Endothelial cell of umbilical vein (primary cell): ENCODE results near the gene KCTD10.

Source experiments
- EZH2 ChIP-seq: IDR thresholded peaks from 2 replicates; pipeline ENCODE4 v1.6.1; 2012; ENCODE audit warnings: borderline replicate concordance, low read depth, mild to moderate bottlenecking, moderate library complexity, low read length, inconsistent platforms; ENCODE audit not compliant: severe bottlenecking
- FOS ChIP-seq: IDR thresholded peaks from 2 replicates; pipeline ENCODE4 v1.6.1; 2011; ENCODE audit warnings: mild to moderate bottlenecking, low read length, moderate library complexity, borderline replicate concordance; ENCODE audit not compliant: insufficient read depth
- GATA2 ChIP-seq: IDR thresholded peaks from 2 replicates; pipeline ENCODE4 v1.7.0; 2011; ENCODE audit warnings: low read depth, mild to moderate bottlenecking, moderate library complexity, mixed read lengths, low read length; ENCODE audit not compliant: insufficient read length, insufficient read depth
- JUN ChIP-seq: IDR thresholded peaks from 2 replicates; pipeline ENCODE4 v1.6.1; 2011; ENCODE audit warnings: borderline replicate concordance, low read depth; ENCODE audit not compliant: insufficient read length, insufficient read depth
- POLR2A ChIP-seq: IDR thresholded peaks from 2 replicates; pipeline ENCODE4 v1.6.1; 2012; ENCODE audit warnings: low read depth, mild to moderate bottlenecking, control low read depth, low read length
- POLR2AphosphoS5 ChIP-seq: IDR thresholded peaks from 2 replicates; pipeline ENCODE4 v1.6.1; 2012; ENCODE audit warnings: low read depth, mild to moderate bottlenecking, control low read depth, low read length, moderate library complexity; ENCODE audit not compliant: insufficient read depth
- TF ChIP-seq, protein P1 (sequence below), 2 donors: IDR thresholded peaks; 1 replicate in 1 of 2; 2 replicates in 1 of 2; pipeline ENCODE4 v1.5.1; 2011; ENCODE audit warnings: low read length in 2 of 2, mild to moderate bottlenecking in 2 of 2, moderate library complexity in 2 of 2, control low read depth in 1 of 2, inconsistent platforms in 1 of 2, low read depth in 1 of 2; ENCODE audit not compliant: insufficient read depth in 1 of 2; ENCODE audit errors: extremely low read depth in 1 of 2

DNA sequence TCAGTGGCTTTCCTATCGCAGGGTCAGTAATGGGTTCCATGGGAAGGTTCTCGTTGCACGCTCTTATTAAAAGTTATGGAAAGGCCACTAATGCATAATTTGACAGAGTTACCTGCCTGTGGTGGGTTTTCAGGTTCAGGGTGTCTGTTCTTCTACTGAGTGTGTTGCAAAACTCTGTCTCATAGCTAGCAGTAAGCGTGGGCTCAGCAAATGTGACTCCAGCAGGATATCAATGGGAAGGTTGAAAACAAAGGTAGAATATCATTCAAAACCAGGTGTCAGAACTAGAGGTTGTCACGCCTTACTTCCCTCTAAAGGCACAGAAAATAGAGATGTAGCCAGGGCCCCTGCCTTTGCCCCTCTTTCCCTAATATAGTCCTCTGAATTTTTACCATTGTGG is 25.2 kb upstream of the KCTD10 start:
- TF ChIP-seq, protein P1, sequence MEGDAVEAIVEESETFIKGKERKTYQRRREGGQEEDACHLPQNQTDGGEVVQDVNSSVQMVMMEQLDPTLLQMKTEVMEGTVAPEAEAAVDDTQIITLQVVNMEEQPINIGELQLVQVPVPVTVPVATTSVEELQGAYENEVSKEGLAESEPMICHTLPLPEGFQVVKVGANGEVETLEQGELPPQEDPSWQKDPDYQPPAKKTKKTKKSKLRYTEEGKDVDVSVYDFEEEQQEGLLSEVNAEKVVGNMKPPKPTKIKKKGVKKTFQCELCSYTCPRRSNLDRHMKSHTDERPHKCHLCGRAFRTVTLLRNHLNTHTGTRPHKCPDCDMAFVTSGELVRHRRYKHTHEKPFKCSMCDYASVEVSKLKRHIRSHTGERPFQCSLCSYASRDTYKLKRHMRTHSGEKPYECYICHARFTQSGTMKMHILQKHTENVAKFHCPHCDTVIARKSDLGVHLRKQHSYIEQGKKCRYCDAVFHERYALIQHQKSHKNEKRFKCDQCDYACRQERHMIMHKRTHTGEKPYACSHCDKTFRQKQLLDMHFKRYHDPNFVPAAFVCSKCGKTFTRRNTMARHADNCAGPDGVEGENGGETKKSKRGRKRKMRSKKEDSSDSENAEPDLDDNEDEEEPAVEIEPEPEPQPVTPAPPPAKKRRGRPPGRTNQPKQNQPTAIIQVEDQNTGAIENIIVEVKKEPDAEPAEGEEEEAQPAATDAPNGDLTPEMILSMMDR (IDR thresholded peaks at IDR 0.05; ENCODE audit: extremely low read depth in 1 of 2, insufficient read depth in 1 of 2, low read depth in 1 of 2, low read length in 2 of 2): no peak
- TF ChIP-seq POLR2AphosphoS5 (no peak), FOS (no peak), POLR2A (no peak), EZH2 (no peak), GATA2 (no peak), JUN (no peak)
